Ascending aorta (tissue), 2 donors: ENCODE data around the gene PICALM. TPM values are rescaled to one million over a fixed set of nuclear protein-coding genes. Genes with fewer than 3 reads are reported as not detected.

ENCODE experiments used
- DNase-seq, 2 donors: peaks; one replicate each; pipeline ENCODE4 v3.0.0-alpha.2; 2019; ENCODE audit warnings: low spot score in 2 of 2
- H3K27ac ChIP-seq, 2 donors: fragments of 200-600 bp; sonication (generic); one replicate each; pipeline ENCODE4 v1.5.1; 2016 to 2017; ENCODE audit warnings: mild to moderate bottlenecking in 1 of 2
- H3K27me3 ChIP-seq: fragments of 200-600 bp; sonication (generic); one replicate; pipeline ENCODE4 v1.5.1; 2017
- H3K36me3 ChIP-seq, 2 donors: fragments of 200-600 bp; sonication (generic); one replicate each; pipeline ENCODE4 v1.5.1; 2016
- H3K4me1 ChIP-seq, 2 donors: fragments of 200-600 bp; sonication (generic); one replicate each; pipeline ENCODE4 v1.5.1; 2016 to 2017; ENCODE audit warnings: mild to moderate bottlenecking in 1 of 2
- H3K4me3 ChIP-seq, 2 donors: fragments of 200-600 bp; sonication (generic); one replicate each; pipeline ENCODE4 v1.5.1; 2016 to 2017; ENCODE audit warnings: mild to moderate bottlenecking in 1 of 2
- H3K9me3 ChIP-seq, 2 donors: fragments of 200-600 bp; sonication (generic); one replicate each; pipeline ENCODE4 v1.5.1; 2016
- intact Hi-C: fragments of 100-400 bp; cut with DNase I; formaldehyde crosslinking; loops from one replicate; pipeline ENCODE4 v1.15.1; 2023
- total RNA-seq: library from RNA; depleted of rRNA; stranded (reverse); fragments of >200 nt; gene quantifications from one replicate; pipeline ENCODE4 v1.1.0, GENCODE V29; 2016
- TF ChIP-seq, protein P1 (sequence below), 3 experiments: fragments of 200-600 bp in 2 of 3; fragments of 450-650 bp in 1 of 3; sonication (generic) in 2 of 3; IDR thresholded peaks; one replicate each; pipeline ENCODE4 v1.5.1; 2016 to 2019; ENCODE audit warnings: antibody characterized with exemption in 3 of 3, mild to moderate bottlenecking in 1 of 3, moderate library complexity in 1 of 3

The PICALM gene, protein sequence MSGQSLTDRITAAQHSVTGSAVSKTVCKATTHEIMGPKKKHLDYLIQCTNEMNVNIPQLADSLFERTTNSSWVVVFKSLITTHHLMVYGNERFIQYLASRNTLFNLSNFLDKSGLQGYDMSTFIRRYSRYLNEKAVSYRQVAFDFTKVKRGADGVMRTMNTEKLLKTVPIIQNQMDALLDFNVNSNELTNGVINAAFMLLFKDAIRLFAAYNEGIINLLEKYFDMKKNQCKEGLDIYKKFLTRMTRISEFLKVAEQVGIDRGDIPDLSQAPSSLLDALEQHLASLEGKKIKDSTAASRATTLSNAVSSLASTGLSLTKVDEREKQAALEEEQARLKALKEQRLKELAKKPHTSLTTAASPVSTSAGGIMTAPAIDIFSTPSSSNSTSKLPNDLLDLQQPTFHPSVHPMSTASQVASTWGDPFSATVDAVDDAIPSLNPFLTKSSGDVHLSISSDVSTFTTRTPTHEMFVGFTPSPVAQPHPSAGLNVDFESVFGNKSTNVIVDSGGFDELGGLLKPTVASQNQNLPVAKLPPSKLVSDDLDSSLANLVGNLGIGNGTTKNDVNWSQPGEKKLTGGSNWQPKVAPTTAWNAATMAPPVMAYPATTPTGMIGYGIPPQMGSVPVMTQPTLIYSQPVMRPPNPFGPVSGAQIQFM
- 158 TPM for total RNA-seq

GRCh38 chr11:86068951-86069407, at the start of gene PICALM:
TSS of gene PICALM (minus strand) at chr11:86069084. CDS start at chr11:86068780, 304 bp downstream.
- Histone ChIP-seq H3K4me3 (peak within 1 kb of the TSS; percentile 77 to 96), H3K9me3 (no peaks in the 10 kb centered on the region), H3K4me1 (peaks cover 5 to 22% of the 10 kb centered on the region in 2 donors), H3K36me3 (no peaks in the 10 kb centered on the region), H3K27me3 (no peaks in the 10 kb centered on the region), H3K27ac (peak within 1 kb of the TSS; percentile 95 to 99)
- TF ChIP-seq, protein P1, sequence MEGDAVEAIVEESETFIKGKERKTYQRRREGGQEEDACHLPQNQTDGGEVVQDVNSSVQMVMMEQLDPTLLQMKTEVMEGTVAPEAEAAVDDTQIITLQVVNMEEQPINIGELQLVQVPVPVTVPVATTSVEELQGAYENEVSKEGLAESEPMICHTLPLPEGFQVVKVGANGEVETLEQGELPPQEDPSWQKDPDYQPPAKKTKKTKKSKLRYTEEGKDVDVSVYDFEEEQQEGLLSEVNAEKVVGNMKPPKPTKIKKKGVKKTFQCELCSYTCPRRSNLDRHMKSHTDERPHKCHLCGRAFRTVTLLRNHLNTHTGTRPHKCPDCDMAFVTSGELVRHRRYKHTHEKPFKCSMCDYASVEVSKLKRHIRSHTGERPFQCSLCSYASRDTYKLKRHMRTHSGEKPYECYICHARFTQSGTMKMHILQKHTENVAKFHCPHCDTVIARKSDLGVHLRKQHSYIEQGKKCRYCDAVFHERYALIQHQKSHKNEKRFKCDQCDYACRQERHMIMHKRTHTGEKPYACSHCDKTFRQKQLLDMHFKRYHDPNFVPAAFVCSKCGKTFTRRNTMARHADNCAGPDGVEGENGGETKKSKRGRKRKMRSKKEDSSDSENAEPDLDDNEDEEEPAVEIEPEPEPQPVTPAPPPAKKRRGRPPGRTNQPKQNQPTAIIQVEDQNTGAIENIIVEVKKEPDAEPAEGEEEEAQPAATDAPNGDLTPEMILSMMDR (IDR thresholded peaks at IDR 0.05) = no peak
- intact Hi-C loops = loop anchor here (1.0 to 10.0 kb wide), 8 partner anchors 22 to 736 kb away; partner anchors contain the start of genes CREBZF, EED and PRSS23
- peak; percentile 95 to 99 for DNase-seq

DNA sequence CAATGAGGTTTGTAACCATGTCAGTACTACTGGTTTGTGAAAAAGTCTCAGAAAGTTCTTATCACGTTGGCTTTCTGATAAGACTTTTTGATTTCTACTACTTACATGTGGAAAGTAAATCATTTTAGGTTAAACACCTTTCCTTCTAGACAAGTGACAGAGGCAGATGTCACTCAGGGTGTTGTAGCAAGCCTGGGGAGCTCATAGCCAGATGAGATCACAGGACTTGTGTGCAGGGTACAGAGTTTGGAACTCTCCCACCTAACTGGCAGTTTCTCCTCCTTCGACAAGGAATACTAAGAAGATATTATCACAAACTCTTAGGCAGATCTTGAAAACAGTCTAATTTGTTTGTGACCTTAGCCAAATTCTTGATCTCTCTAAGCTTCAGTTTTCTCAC, 49.4 kb upstream of the PICALM start:
- Histone ChIP-seq H3K36me3 (no peaks in the 10 kb centered on the region), H3K4me1 (peaks cover 0 to 5% of the 10 kb centered on the region in 2 donors), H3K27ac (no peak overlapping the region), H3K9me3 (no peaks in the 10 kb centered on the region), H3K4me3 (no peak overlapping the region), H3K27me3 (no peaks in the 10 kb centered on the region)
- TF ChIP-seq, protein P1 (IDR thresholded peaks at IDR 0.05) = no peak
- DNase-seq = no peak
- intact Hi-C loops = no loop called here

DNA sequence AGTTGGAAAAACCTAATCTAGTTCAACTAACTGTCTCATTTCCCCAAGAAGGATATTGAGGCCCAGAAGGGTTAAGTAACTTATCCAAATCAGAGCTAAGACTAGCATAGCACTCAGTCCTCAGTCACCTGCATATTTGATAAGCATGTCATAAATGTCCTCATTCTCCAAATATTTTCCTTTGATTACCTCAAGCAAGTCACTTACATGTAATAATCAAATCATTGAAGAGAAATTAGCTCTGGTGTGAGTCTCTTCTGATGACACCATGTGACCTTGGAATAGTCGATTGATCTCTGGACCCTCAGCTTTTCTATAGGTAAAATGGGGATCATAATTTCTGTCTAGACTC, 48.8 kb upstream of the PICALM start:
- TF ChIP-seq, protein P1 (IDR thresholded peaks at IDR 0.05) = no peak
- H3K4me3 ChIP-seq = no peak overlapping the region
- no peaks in the 10 kb centered on the region for H3K36me3 ChIP-seq
- intact Hi-C loops = no loop called here
- DNase-seq = no peak
- no peak overlapping the region for H3K27ac ChIP-seq
- H3K27me3 ChIP-seq = no peaks in the 10 kb centered on the region
- no peaks in the 10 kb centered on the region for H3K9me3 ChIP-seq
- H3K4me1 ChIP-seq = peaks cover 0 to 5% of the 10 kb centered on the region in 2 donors

GRCh38 chr11:86117001-86117711, 48.3 kb upstream of the PICALM start:
- TF ChIP-seq, protein P1 (IDR thresholded peaks at IDR 0.05) = no peak
- no peak overlapping the region for H3K27ac ChIP-seq
- intact Hi-C loops = no loop called here

DNA sequence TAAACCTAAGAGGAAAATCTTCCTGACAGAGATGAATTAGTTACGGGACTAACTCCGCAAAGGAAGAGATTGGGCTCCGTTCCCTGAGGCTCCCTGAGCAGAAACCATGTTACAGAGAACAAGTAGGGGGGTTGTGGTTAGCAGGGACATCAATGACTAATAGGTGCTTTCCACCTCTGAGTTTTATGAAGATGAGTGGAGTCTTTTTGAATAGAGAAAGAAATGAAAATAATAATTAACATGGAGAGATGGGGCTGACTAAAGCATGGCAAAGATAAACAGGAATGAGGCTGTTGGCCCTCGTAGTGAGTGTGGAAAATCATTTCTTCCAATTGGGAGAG, 47.5 kb upstream of the PICALM start:
- H3K9me3 ChIP-seq = no peaks in the 10 kb centered on the region
- TF ChIP-seq, protein P1 (IDR thresholded peaks at IDR 0.05) = no peak
- no peaks in the 10 kb centered on the region for H3K27me3 ChIP-seq
- no peak for DNase-seq
- no peak overlapping the region for H3K4me3 ChIP-seq
- intact Hi-C loops = no loop called here
- peaks cover 0 to 5% of the 10 kb centered on the region in 2 donors for H3K4me1 ChIP-seq
- H3K27ac ChIP-seq = no peak overlapping the region
- H3K36me3 ChIP-seq = no peaks in the 10 kb centered on the region

More at GRCh38 chr11:86117001-86117711, 48.3 kb upstream of the PICALM start:
- no peak overlapping the region for H3K4me3 ChIP-seq
- no peak for DNase-seq
- H3K4me1 ChIP-seq = peaks cover 0 to 5% of the 10 kb centered on the region in 2 donors
- H3K27me3 ChIP-seq = no peaks in the 10 kb centered on the region
- H3K36me3 ChIP-seq = no peaks in the 10 kb centered on the region
- H3K9me3 ChIP-seq = no peaks in the 10 kb centered on the region
